Measurements from ENCODE around the gene PTS.
A peak's percentile ranks its signal among the peaks of the same experiment; 100 is the strongest.

DNA sequence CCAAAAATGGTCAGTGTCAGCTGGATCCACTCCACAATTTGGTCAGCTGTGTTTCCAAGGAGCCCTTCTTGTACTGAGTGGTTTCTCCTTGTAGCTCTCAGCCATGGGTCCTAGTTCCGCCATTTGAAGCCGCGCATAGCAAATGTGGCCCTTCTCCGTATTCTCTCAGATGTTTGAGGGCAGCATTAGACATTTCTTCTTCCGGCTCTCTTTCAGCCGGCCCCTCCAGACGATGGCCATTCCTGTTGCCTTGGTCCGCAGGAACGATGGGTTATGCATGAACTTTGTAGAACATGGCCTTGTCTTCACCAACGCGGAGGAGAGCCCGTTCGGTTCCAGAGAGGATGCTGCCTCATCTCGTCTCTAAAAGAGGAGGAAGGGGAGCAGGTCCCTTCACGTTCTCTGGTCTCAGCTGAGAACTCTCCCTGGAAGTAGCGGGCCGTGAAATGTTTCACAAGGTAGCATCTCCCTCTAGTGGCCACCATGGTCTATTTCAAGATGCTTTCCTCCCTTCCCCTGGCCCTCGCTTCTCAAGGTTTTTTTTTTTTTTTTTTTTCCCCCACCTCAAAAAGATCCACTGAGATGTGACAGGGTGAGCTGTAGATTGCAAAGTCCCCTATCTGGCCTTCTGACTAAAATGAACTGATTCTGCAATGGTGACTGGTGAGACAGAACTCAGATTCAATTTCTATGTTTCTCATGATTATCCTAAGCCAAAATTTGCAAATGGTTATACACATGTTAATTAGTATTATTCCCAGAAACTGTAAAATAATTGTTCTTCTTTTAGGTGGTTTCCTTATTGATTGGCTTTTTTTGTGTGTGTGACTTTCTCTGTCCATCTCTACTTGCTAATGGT is 54.3 kb downstream of the PTS start:
- TF ChIP-seq, protein P1, sequence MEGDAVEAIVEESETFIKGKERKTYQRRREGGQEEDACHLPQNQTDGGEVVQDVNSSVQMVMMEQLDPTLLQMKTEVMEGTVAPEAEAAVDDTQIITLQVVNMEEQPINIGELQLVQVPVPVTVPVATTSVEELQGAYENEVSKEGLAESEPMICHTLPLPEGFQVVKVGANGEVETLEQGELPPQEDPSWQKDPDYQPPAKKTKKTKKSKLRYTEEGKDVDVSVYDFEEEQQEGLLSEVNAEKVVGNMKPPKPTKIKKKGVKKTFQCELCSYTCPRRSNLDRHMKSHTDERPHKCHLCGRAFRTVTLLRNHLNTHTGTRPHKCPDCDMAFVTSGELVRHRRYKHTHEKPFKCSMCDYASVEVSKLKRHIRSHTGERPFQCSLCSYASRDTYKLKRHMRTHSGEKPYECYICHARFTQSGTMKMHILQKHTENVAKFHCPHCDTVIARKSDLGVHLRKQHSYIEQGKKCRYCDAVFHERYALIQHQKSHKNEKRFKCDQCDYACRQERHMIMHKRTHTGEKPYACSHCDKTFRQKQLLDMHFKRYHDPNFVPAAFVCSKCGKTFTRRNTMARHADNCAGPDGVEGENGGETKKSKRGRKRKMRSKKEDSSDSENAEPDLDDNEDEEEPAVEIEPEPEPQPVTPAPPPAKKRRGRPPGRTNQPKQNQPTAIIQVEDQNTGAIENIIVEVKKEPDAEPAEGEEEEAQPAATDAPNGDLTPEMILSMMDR (IDR thresholded peaks at IDR 0.05; ENCODE audit: insufficient read depth, low read depth, low read length) = peak; percentile 74
- no peak for TF ChIP-seq EZH2 (IDR thresholded peaks at IDR 0.05; ENCODE audit: insufficient read depth, low read length)
